ENCODE measurements around the gene SULT1C4. TPM values are rescaled to one million over a fixed set of nuclear protein-coding genes. Genes with fewer than 3 reads are reported as not detected.

The SULT1C4 gene
- total RNA-seq, 3 donors from 2014 or later = 1.4 to 19.8 (median 5.9) TPM

DNA sequence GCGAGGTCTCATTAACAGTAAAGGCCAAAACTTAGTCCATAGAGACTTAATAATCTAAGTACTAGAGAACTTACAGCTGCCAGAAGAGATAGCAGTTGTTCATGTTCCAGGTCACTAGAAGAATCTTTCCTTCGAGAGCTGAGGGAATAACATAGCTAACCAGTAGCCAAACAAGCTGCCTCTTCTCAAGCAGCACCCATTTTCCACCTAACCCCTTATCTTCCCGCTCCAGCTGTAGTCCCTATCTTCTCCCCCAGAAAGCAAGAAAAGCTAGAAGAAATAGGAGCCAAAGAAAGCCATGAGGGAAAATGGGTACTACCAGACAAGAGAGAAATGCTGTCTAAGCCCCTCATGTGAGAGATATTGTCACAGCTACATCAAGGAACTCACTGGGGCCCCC is 24.0 kb downstream of the SULT1C4 start:
- Histone ChIP-seq H3K4me3 (no peak overlapping the region), H3K9me3 (peaks cover 36 to 48% of the 10 kb centered on the region in 2 donors), H3K36me3 (no peaks in the 10 kb centered on the region), H3K4me1 (no peaks in the 10 kb centered on the region), H3K27ac (no peak overlapping the region), H3K27me3 (no peaks in the 10 kb centered on the region)
- intact Hi-C loops (cut with DNase I; ENCODE audit: low total_unique reads) = no loop called here
- DNase-seq (ENCODE audit: low spot score in 2 of 2) = no peak
- TF ChIP-seq POLR2AphosphoS5 (IDR thresholded peaks at IDR 0.05) (no peak), POLR2A (IDR thresholded peaks at IDR 0.05) (no peak)
- TF ChIP-seq, protein P1, sequence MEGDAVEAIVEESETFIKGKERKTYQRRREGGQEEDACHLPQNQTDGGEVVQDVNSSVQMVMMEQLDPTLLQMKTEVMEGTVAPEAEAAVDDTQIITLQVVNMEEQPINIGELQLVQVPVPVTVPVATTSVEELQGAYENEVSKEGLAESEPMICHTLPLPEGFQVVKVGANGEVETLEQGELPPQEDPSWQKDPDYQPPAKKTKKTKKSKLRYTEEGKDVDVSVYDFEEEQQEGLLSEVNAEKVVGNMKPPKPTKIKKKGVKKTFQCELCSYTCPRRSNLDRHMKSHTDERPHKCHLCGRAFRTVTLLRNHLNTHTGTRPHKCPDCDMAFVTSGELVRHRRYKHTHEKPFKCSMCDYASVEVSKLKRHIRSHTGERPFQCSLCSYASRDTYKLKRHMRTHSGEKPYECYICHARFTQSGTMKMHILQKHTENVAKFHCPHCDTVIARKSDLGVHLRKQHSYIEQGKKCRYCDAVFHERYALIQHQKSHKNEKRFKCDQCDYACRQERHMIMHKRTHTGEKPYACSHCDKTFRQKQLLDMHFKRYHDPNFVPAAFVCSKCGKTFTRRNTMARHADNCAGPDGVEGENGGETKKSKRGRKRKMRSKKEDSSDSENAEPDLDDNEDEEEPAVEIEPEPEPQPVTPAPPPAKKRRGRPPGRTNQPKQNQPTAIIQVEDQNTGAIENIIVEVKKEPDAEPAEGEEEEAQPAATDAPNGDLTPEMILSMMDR (IDR thresholded peaks at IDR 0.05) = no peak

DNA sequence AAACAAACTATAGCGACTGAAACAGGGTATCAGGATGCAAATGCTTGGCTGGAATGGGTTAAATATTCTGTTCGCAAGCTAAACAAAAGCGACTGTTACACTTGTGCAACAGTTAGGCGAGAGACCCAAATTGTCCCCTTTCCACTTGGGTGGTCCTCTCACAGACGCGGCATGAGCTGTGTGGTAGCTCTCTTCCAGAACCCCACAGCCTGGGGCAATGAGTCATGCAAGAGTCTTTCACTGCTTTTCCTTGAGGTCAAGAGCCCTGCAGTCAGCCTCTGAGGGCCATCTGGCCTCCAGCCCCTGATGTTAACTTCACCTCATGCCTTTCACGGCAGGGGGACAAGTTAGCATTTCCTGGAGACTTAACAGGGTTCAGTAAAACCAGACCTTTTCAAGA is 25.7 kb downstream of the SULT1C4 start:
- Histone ChIP-seq H3K27ac (no peak overlapping the region), H3K27me3 (no peaks in the 10 kb centered on the region), H3K36me3 (no peaks in the 10 kb centered on the region), H3K4me3 (no peak overlapping the region), H3K4me1 (no peaks in the 10 kb centered on the region), H3K9me3 (peaks cover 34 to 37% of the 10 kb centered on the region in 2 donors)
- intact Hi-C loops (cut with DNase I; ENCODE audit: low total_unique reads) = no loop called here
- TF ChIP-seq POLR2AphosphoS5 (IDR thresholded peaks at IDR 0.05) = no peak
- no peak for TF ChIP-seq POLR2A (IDR thresholded peaks at IDR 0.05)
- TF ChIP-seq, protein P1 (IDR thresholded peaks at IDR 0.05) = no peak
- no peak for DNase-seq (ENCODE audit: low spot score in 2 of 2)

DNA sequence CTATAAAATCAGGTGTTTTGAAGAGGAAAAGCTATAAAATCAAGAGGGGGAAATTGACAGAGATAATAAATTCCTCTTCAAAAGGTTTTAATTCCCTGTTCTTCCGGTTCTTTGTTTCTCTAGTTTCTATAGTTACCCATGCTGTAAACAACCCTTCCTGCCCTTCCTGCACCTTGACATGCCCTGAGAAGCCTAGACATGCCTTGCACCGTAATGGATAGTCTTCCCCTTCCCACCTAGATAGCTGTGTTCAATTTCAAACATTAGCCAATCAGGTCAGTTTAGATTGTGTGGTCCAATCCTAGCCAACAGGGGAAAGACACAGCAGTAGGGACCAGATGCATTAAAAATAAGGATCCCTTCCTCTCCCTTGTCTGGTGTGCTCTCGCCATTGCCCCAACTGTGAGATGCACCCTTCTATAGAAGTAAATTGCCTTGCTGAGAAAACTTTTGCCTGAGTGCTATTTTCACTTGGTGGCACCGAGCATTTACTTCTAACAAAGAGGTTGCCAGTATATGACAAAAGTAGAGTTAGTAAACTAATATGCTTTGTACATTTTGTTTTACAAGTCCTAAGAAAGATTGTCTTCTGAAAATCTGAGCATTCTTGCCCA is 27.1 kb downstream of the SULT1C4 start:
- no peaks in the 10 kb centered on the region for H3K4me1 ChIP-seq
- intact Hi-C loops (cut with DNase I; ENCODE audit: low total_unique reads) = no loop called here

DNA sequence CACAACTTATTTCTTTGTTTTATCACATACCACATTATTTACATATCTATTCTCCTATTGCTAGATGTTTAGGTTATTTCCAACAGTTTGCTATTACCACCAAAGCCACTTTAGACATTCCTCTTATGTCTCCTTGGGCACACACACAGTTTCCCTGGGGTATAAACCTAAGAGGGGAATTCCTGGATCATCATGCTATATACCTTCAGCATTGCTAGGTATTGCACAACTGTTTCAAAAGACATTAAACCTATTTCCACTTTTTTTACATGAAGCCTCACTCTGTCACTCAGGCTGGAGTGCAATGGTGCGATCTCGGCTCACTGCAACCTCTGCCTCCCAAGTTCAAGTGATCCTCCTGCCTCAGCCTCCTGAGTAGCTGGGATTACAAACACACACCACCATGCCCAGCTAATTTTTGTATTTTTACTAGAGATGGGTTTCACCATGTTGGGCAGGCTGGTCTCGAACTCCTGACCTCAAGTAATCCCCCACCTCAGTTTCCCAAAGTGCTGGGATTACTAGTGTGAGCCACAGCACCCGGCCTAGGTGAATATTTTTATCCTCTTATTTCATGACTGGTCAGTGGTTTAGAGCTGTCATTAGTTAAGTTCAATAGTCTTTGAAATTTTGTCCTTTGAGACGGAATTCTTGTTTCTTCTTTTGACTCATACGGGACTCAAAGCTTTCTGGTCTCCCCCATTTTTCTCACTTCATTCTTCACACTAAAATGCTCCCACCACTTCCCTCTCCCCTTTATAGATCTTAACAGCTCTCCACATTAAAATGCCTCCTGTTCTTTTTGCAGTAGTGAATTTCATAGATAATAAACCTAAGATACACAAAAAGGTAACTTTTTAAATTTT is 30.3 kb downstream of the SULT1C4 start:
- no peak for DNase-seq (ENCODE audit: low spot score in 2 of 2)
- H3K27ac ChIP-seq = no peak overlapping the region
- H3K4me1 ChIP-seq = no peaks in the 10 kb centered on the region
- no peaks in the 10 kb centered on the region for H3K27me3 ChIP-seq
- intact Hi-C loops (cut with DNase I; ENCODE audit: low total_unique reads) = no loop called here
- TF ChIP-seq POLR2A (IDR thresholded peaks at IDR 0.05) (no peak), POLR2AphosphoS5 (IDR thresholded peaks at IDR 0.05) (no peak)
- TF ChIP-seq, protein P1 (IDR thresholded peaks at IDR 0.05) = no peak
- no peak overlapping the region for H3K4me3 ChIP-seq
- no peaks in the 10 kb centered on the region for H3K36me3 ChIP-seq
- H3K9me3 ChIP-seq = peaks cover 7 to 13% of the 10 kb centered on the region in 2 donors

More for the DNA sequence above, 27.1 kb downstream of the SULT1C4 start:
- Histone ChIP-seq H3K27me3 (no peaks in the 10 kb centered on the region), H3K27ac (no peak overlapping the region), H3K4me3 (no peak overlapping the region), H3K36me3 (no peaks in the 10 kb centered on the region), H3K9me3 (peaks cover 20 to 23% of the 10 kb centered on the region in 2 donors)
- TF ChIP-seq POLR2AphosphoS5 (IDR thresholded peaks at IDR 0.05) (no peak), POLR2A (IDR thresholded peaks at IDR 0.05) (no peak)
- TF ChIP-seq, protein P1 (IDR thresholded peaks at IDR 0.05) = no peak
- no peak for DNase-seq (ENCODE audit: low spot score in 2 of 2)

DNA sequence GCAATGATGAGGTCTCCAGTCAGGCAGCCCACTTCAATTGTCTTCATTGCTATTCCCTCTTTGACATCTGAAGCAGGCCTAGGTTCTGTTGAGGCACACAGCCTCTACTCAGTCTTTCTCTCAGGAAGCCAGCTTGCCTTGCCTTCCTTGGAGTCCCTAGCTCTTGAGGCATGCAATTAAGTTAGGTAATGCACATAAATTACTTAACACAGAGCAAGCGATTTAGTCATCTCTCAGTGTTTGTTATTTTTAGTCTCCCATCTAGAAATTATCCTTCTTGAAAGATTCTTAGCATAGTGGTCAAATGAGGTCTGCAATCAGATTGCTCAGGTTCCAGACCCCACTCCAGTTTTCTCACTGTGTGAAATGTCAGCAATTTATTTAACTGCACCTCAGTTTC is 32.0 kb downstream of the SULT1C4 start:
- TF ChIP-seq, protein P1 (IDR thresholded peaks at IDR 0.05) = no peak
- TF ChIP-seq POLR2A (IDR thresholded peaks at IDR 0.05) (no peak), POLR2AphosphoS5 (IDR thresholded peaks at IDR 0.05) (no peak)
- Histone ChIP-seq H3K36me3 (no peaks in the 10 kb centered on the region), H3K9me3 (peaks cover 4 to 13% of the 10 kb centered on the region in 2 donors), H3K4me1 (no peaks in the 10 kb centered on the region), H3K4me3 (no peak overlapping the region), H3K27me3 (no peaks in the 10 kb centered on the region), H3K27ac (no peak overlapping the region)
- DNase-seq (ENCODE audit: low spot score in 2 of 2) = no peak
- intact Hi-C loops (cut with DNase I; ENCODE audit: low total_unique reads) = no loop called here

All from breast epithelium (tissue), 4 donors.